ENCODE results near the gene ATOX1. TPM values are rescaled to one million over a fixed set of nuclear protein-coding genes. Genes with fewer than 3 reads are reported as not detected.

The ATOX1 gene
- total RNA-seq, 3 donors from 2014 or later, result 52.5 to 54.8 (median 53.6) TPM

DNA sequence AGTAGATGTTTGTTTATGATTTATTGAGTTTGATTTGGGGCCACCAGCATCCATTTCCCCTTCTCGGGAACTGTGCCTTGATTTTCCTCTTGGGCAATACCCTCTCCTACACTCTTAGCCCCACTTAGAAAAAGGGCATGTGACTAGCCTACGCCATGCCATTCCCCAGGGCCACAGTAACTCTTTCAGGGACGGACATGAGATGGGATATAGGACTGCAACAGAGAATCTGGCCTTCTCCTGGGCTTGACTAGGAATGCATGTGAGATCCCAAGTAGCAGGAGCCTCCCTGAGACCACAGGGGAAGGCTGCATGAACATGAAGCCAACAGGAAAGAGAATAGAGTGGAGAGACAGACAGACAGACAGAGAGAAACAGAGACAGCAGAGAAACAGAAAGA lies 41.0 kb downstream of the ATOX1 start:
- no peak overlapping the region for H3K4me3 ChIP-seq
- TF ChIP-seq, protein P1, sequence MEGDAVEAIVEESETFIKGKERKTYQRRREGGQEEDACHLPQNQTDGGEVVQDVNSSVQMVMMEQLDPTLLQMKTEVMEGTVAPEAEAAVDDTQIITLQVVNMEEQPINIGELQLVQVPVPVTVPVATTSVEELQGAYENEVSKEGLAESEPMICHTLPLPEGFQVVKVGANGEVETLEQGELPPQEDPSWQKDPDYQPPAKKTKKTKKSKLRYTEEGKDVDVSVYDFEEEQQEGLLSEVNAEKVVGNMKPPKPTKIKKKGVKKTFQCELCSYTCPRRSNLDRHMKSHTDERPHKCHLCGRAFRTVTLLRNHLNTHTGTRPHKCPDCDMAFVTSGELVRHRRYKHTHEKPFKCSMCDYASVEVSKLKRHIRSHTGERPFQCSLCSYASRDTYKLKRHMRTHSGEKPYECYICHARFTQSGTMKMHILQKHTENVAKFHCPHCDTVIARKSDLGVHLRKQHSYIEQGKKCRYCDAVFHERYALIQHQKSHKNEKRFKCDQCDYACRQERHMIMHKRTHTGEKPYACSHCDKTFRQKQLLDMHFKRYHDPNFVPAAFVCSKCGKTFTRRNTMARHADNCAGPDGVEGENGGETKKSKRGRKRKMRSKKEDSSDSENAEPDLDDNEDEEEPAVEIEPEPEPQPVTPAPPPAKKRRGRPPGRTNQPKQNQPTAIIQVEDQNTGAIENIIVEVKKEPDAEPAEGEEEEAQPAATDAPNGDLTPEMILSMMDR (IDR thresholded peaks at IDR 0.05), result no peak
- H3K4me1 ChIP-seq (ENCODE audit: low read depth), result no peaks in the 10 kb centered on the region
- H3K9me3 ChIP-seq, result no peaks in the 10 kb centered on the region
- H3K36me3 ChIP-seq (ENCODE audit: low read depth), result no peaks in the 10 kb centered on the region
- intact Hi-C loops (cut with DNase I, micrococcal nuclease), result no loop called here
- ATAC-seq (no peak), DNase-seq (no peak)

DNA sequence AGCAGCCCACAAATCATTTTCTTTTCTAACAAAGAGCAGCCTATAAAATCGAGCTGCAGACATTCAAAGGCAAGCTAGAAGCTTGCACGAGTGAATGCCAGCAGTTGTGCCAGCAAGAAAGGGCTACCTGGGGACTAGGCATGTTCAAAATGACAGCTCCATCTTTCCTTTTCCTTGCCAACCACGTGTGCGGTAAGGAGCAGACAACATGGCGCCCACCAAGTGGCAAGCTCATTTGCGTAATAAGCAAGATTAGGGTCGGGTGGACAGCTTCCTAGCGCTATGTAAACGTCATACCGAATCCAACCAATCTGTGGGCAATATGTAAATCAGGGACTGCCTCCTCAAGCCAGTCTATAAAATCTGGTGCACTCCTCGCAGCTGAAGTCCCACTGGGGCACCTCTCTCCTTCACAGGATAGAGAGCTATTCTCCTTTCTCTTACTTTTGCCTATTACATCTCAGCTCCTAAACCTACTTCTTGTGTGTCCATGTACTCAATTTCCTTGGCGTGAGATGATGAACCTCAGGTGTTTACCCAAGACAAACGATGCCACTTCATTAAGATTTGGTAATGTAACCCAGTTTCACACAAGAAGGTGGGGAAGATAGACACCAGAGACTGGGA lies 49.2 kb downstream of the ATOX1 start:
- intact Hi-C loops (cut with DNase I, micrococcal nuclease), result no loop called here

DNA sequence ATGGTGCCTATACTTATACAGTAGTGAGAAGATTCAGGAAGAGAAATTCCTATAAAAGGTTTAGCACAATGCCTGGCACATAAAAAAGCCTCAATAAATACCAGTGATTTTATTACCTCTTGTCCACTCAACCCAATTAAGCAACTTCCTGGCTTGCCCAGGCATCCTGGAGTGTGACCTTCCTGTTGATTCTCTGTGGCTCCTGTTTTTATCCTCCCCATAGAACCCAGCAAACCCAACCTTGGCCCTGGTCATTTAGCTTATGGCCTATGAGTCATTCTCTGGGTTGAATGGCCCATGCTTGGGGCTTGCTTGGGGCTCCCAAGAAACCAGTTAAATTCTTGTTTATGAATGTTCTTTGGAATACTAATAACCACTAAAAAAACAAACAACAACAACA lies 50.3 kb downstream of the ATOX1 start:
- no peak for DNase-seq
- intact Hi-C loops (cut with DNase I, micrococcal nuclease), result no loop called here
- H3K4me1 ChIP-seq (ENCODE audit: low read depth), result peaks cover 10% of the 10 kb centered on the region

More for the DNA sequence above, 49.2 kb downstream of the ATOX1 start:
- no peaks in the 10 kb centered on the region for H3K9me3 ChIP-seq
- H3K4me1 ChIP-seq (ENCODE audit: low read depth), result peaks cover 2% of the 10 kb centered on the region
- TF ChIP-seq, protein P1 (IDR thresholded peaks at IDR 0.05), result no peak
- H3K36me3 ChIP-seq (ENCODE audit: low read depth), result no peaks in the 10 kb centered on the region
- no peak for ATAC-seq
- H3K4me3 ChIP-seq, result no peak overlapping the region
- no peak for DNase-seq

DNA sequence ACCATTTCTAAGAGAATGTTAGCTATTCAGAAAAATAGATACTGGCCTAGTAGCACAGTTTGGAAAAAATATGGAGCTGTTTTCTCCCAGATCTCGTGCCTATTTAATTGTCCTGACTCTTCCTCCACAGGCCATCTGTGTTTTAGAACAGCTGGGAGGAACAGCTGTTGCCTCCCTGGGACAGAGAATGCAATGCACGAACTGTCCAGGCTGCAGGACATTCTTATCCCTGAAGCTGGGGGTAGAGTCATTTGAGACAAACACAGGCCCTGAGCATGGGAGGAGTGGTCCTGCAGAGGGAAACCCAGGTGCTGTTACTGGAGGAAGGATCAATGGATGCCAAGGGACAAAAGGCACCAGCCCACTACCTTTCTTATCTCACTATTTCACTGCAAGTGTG lies 50.9 kb downstream of the ATOX1 start:
- no peak overlapping the region for H3K4me3 ChIP-seq
- intact Hi-C loops (cut with DNase I, micrococcal nuclease), result no loop called here
- ATAC-seq, result peak; percentile 37

More for the DNA sequence above, 50.3 kb downstream of the ATOX1 start:
- H3K9me3 ChIP-seq, result no peaks in the 10 kb centered on the region
- H3K4me3 ChIP-seq, result no peak overlapping the region
- no peaks in the 10 kb centered on the region for H3K36me3 ChIP-seq (ENCODE audit: low read depth)
- TF ChIP-seq, protein P1 (IDR thresholded peaks at IDR 0.05), result no peak
- peak; percentile 97 for ATAC-seq

DNA sequence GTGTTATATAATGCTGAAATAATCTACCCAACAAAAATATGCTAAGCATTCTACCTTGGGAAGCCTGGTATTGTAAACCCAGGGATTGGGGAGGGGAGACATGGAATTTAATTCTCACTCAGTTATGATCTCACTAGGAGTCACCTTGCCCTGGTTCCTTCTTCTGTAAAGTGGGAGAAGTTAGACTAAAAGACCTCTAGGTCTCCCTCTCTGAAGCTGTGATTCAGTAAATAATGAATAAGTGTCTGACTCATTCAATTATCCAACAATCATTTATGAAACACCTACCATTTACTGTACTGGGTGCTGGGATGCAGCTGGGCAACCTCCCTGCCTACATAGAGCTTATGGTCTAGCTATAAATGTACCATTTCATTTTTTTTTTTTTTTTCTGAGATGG lies 51.5 kb downstream of the ATOX1 start:
- intact Hi-C loops (cut with DNase I, micrococcal nuclease), result no loop called here
- ATAC-seq (peak; percentile 8), DNase-seq (no peak)
- peaks cover 10% of the 10 kb centered on the region for H3K4me1 ChIP-seq (ENCODE audit: low read depth)
- TF ChIP-seq, protein P1 (IDR thresholded peaks at IDR 0.05), result no peak
- no peaks in the 10 kb centered on the region for H3K36me3 ChIP-seq (ENCODE audit: low read depth)
- H3K9me3 ChIP-seq, result no peaks in the 10 kb centered on the region
- H3K4me3 ChIP-seq, result no peak overlapping the region

More for the DNA sequence above, 50.9 kb downstream of the ATOX1 start:
- no peaks in the 10 kb centered on the region for H3K36me3 ChIP-seq (ENCODE audit: low read depth)
- TF ChIP-seq, protein P1 (IDR thresholded peaks at IDR 0.05), result no peak
- peaks cover 10% of the 10 kb centered on the region for H3K4me1 ChIP-seq (ENCODE audit: low read depth)
- no peaks in the 10 kb centered on the region for H3K9me3 ChIP-seq
- no peak for DNase-seq
